B cell (primary cell): ENCODE results near the gene JAK2. TPM values are rescaled to one million over a fixed set of nuclear protein-coding genes. Genes with fewer than 3 reads are reported as not detected.

ENCODE experiments used
- ATAC-seq: fragments of 200-7000 bp; cut with Tn5 transposase; one replicate; pipeline ENCODE4 v1.10.0; 2021; ENCODE audit warnings: low read depth, mild to moderate bottlenecking, moderate number of reproducible peaks, moderate library complexity
- CTCF ChIA-PET: fragments of 350-600 bp; sonication (Branson Sonifier 250); formaldehyde crosslinking; loops from one replicate; lab custom pipeline; 2021; ENCODE audit warnings: antibody characterized with exemption, inconsistent platforms; lab: Charles Lee
- POLR2A ChIA-PET: fragments of 350-600 bp; sonication (Branson Sonifier 250); formaldehyde crosslinking; loops from one replicate; lab custom pipeline; 2021; ENCODE audit warnings: antibody characterized with exemption; lab: Charles Lee
- DNase-seq: peaks from one replicate; pipeline ENCODE4 v3.0.0; 2013
- H2AFZ ChIP-seq: 2 replicates; pipeline ENCODE4 v1.6.1; 2012; ENCODE audit warnings: mild to moderate bottlenecking, low read depth, low read length; ENCODE audit not compliant: insufficient read depth, poor library complexity, severe bottlenecking
- H3K27ac ChIP-seq, 2 donors: 1 replicate in 1 of 2; 2 replicates in 1 of 2; pipeline ENCODE4 v1.5.1; 2012 to 2013; ENCODE audit warnings: low read length in 2 of 2, mild to moderate bottlenecking in 2 of 2, moderate library complexity in 1 of 2
- H3K27me3 ChIP-seq, 4 experiments: fragments of 200-600 bp in 1 of 4; sonication (generic) in 1 of 4; replicated peaks in 1 of 4; 1 replicate in 2 of 4; 2 replicates in 2 of 4; pipeline versions ENCODE4 v1.6.1 to v1.7.0; 2013 to 2016; ENCODE audit warnings: low read length in 3 of 4, mild to moderate bottlenecking in 2 of 4, mixed read lengths in 1 of 4, moderate library complexity in 1 of 4; ENCODE audit not compliant: insufficient read depth in 4 of 4, control insufficient read depth in 3 of 4; ENCODE audit errors: control extremely low read depth in 1 of 4
- H3K36me3 ChIP-seq, 2 experiments: replicated peaks in 1 of 2; 1 replicate in 1 of 2; 2 replicates in 1 of 2; pipeline versions ENCODE4 v1.6.1 to v1.7.1; 2013; ENCODE audit warnings: low read length in 1 of 2; ENCODE audit not compliant: insufficient read depth in 2 of 2, control insufficient read depth in 1 of 2; ENCODE audit errors: control extremely low read depth in 1 of 2, extremely low read depth in 1 of 2
- H3K4me1 ChIP-seq, 2 donors: fragments of 200-600 bp in 1 of 2; sonication (generic) in 1 of 2; 1 replicate in 1 of 2; 2 replicates in 1 of 2; pipeline versions ENCODE4 v1.5.1 to v1.6.1; 2013 to 2017; ENCODE audit warnings: low read length in 2 of 2; ENCODE audit not compliant: control insufficient read depth in 2 of 2, insufficient read depth in 2 of 2
- H3K4me2 ChIP-seq: replicated peaks from 2 replicates; pipeline ENCODE3; 2012; ENCODE audit warnings: mild to moderate bottlenecking, low read depth, low read length; ENCODE audit not compliant: poor library complexity, severe bottlenecking
- H3K4me3 ChIP-seq, 5 experiments: fragments of 200-600 bp in 1 of 5; sonication (generic) in 1 of 5; 1 replicate in 3 of 5; 2 replicates in 2 of 5; pipeline versions ENCODE4 v1.5.1 to v1.7.0; 2011 to 2016; ENCODE audit warnings: low read length in 4 of 5, mild to moderate bottlenecking in 4 of 5, low read depth in 2 of 5, control low read depth in 1 of 5, moderate library complexity in 1 of 5; ENCODE audit not compliant: insufficient read depth in 1 of 5; ENCODE audit errors: control extremely low read depth in 1 of 5, extremely low read depth in 1 of 5
- H3K79me2 ChIP-seq: fragments of 200-600 bp; sonication (generic); one replicate; pipeline ENCODE4 v1.6.0; 2016; ENCODE audit warnings: low read length; ENCODE audit not compliant: control insufficient read depth, insufficient read depth
- H3K9ac ChIP-seq: fragments of 200-600 bp; sonication (generic); 2 replicates; pipeline ENCODE4 v1.6.1; 2017; ENCODE audit warnings: mild to moderate bottlenecking, low read length, moderate library complexity
- H3K9me3 ChIP-seq, 3 donors: one replicate each; pipeline versions ENCODE4 v1.6.1 to v1.7.1; 2013; ENCODE audit warnings: low read length in 2 of 3; ENCODE audit not compliant: control insufficient read depth in 2 of 3, insufficient read depth in 1 of 3; ENCODE audit errors: control extremely low read depth in 1 of 3
- H4K20me1 ChIP-seq: 2 replicates; pipeline ENCODE4 v1.6.0; 2012; ENCODE audit warnings: mild to moderate bottlenecking, low read length; ENCODE audit not compliant: insufficient read depth, control insufficient read depth, poor library complexity, severe bottlenecking
- H3K27ac Mint-ChIP-seq: one replicate; pipeline ENCODE4 v1.8.0; 2021; ENCODE audit warnings: mixed read lengths
- H3K27me3 Mint-ChIP-seq: one replicate; pipeline ENCODE4 v1.8.0; 2021; ENCODE audit warnings: mixed read lengths
- H3K4me1 Mint-ChIP-seq: one replicate; pipeline ENCODE4 v1.8.0; 2021; ENCODE audit warnings: mixed read lengths
- H3K4me3 Mint-ChIP-seq: one replicate; pipeline ENCODE4 v1.8.0; 2021; ENCODE audit warnings: mixed read lengths
- H3K9me3 Mint-ChIP-seq: one replicate; pipeline ENCODE4 v1.8.0; 2022; ENCODE audit warnings: mixed read lengths; ENCODE audit not compliant: insufficient read depth
- EZH2 ChIP-seq: IDR thresholded peaks from 2 replicates; pipeline ENCODE4 v1.6.1; 2012; ENCODE audit warnings: borderline replicate concordance, low read depth, mild to moderate bottlenecking, moderate library complexity, low read length; ENCODE audit not compliant: insufficient read depth, poor library complexity, severe bottlenecking
- WGBS: methylation state at CpG from one replicate; pipeline ENCODE4 v1.1.5; 2013; ENCODE audit warnings: missing lambda C conversion rate; ENCODE audit not compliant: insufficient coverage; 5-methylcytosine and 5-hydroxymethylcytosine counted together
- intact Hi-C: fragments of 100-400 bp; cut with micrococcal nuclease; formaldehyde crosslinking; loops from one replicate; pipeline ENCODE4 v1.10.0; 2022
- polyA plus RNA-seq: library from polyadenylated mRNA; depleted of rRNA; stranded (reverse); fragments of >200 nt; gene quantifications from 2 replicates; pipeline ENCODE4 v1.2.3, GENCODE V29; 2012
- total RNA-seq, 2 donors: library from RNA; stranded (reverse); fragments of 120-200 nt in 1 of 2; gene quantifications; 1 replicate in 1 of 2; 2 replicates in 1 of 2; pipeline versions ENCODE4 v1.2.3 to v1.2.4, GENCODE V29; 2013 to 2022
- TF ChIP-seq, protein P1 (sequence below): fragments of 200-600 bp; IDR thresholded peaks from one replicate; pipeline ENCODE4 v1.8.0; 2022; ENCODE audit warnings: antibody characterized with exemption, mild to moderate bottlenecking

JAK2 gene
- total and polyA plus RNA-seq, 2 donors (not counting 1 experiment from before 2014, with no cell fraction given): 8.0 to 24.6 TPM

DNA sequence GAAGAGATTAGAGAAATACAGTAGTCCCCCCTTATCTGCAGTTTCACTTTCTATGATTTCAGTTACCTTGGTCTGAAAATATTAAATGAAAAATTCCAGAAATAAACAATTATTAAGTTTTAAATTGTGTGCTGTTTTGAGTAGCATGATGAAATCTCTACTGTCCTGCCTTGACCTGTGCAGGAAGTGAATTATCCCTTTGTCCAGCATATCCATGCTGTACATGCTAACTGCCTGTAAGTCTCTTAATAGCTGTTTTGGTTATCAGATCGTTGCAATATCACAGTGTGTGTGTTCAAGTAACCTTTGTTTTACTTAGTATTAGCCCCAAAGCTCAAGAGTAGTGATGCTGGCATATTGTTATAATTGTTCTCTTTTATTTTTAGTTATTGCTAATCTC lies 11.2 kb upstream of the JAK2 start:
- WGBS: no CpG with 5 or more reads among the region's 1 CpG
- no peaks in the 10 kb centered on the region for H3K36me3 ChIP-seq
- DNase-seq: no peak
- POLR2A ChIA-PET: no interaction called here
- H4K20me1 ChIP-seq: no peaks in the 10 kb centered on the region
- Mint-ChIP-seq H3K27me3 (no peaks in the 10 kb centered on the region), H3K9me3 (no peaks in the 10 kb centered on the region), H3K27ac (no peak overlapping the region), H3K4me1 (peaks cover 5% of the 10 kb centered on the region), H3K4me3 (no peak overlapping the region)
- H3K27ac ChIP-seq: no peak overlapping the region
- no peaks in the 10 kb centered on the region for H3K9me3 ChIP-seq
- no peaks in the 10 kb centered on the region for H3K79me2 ChIP-seq
- no peak overlapping the region for H3K9ac ChIP-seq
- intact Hi-C loops: no loop called here
- no peaks in the 10 kb centered on the region for H3K27me3 ChIP-seq
- H3K4me1 ChIP-seq: peaks cover 20 to 21% of the 10 kb centered on the region in 2 donors
- no peak overlapping the region for H2AFZ ChIP-seq
- ATAC-seq: no peak
- no peak overlapping the region for H3K4me2 ChIP-seq
- TF ChIP-seq, protein P1, sequence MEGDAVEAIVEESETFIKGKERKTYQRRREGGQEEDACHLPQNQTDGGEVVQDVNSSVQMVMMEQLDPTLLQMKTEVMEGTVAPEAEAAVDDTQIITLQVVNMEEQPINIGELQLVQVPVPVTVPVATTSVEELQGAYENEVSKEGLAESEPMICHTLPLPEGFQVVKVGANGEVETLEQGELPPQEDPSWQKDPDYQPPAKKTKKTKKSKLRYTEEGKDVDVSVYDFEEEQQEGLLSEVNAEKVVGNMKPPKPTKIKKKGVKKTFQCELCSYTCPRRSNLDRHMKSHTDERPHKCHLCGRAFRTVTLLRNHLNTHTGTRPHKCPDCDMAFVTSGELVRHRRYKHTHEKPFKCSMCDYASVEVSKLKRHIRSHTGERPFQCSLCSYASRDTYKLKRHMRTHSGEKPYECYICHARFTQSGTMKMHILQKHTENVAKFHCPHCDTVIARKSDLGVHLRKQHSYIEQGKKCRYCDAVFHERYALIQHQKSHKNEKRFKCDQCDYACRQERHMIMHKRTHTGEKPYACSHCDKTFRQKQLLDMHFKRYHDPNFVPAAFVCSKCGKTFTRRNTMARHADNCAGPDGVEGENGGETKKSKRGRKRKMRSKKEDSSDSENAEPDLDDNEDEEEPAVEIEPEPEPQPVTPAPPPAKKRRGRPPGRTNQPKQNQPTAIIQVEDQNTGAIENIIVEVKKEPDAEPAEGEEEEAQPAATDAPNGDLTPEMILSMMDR: no peak
- H3K4me3 ChIP-seq: no peak overlapping the region
- CTCF ChIA-PET: interaction anchor here (0.6 to 0.8 kb wide), 2 partner anchors 9 to 16 kb away, joined by 3 read pairs; no protein-coding TSS in a partner anchor

DNA sequence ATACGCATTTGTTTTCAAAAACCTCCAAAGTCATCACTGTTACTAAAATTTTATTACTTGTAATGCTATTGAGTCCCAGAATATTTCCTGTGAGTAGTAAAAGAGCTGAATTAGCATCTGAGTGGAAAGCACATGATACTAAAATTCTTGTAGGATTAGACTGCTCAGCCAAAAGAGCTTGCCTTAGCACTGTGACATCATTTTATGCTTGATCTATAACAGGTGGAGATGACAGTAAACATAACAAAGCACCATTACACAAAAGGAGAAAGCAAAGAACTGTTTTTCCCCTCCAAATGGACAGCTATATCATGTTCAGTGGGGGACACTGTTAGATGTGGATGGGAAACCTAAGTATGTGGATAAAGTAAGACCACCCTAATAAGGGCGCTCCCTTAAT lies 5.8 kb upstream of the JAK2 start:
- Histone ChIP-seq H3K79me2 (no peaks in the 10 kb centered on the region), H3K27ac (no peak overlapping the region), H3K4me1 (peaks cover 11 to 13% of the 10 kb centered on the region in 2 donors), H3K27me3 (no peaks in the 10 kb centered on the region), H3K9me3 (no peaks in the 10 kb centered on the region), H3K9ac (no peak overlapping the region), H3K4me2 (no peak overlapping the region), H2AFZ (no peak overlapping the region), H4K20me1 (no peaks in the 10 kb centered on the region), H3K36me3 (no peaks in the 10 kb centered on the region), H3K4me3 (no peak overlapping the region)
- Mint-ChIP-seq H3K27ac (no peak overlapping the region), H3K4me1 (peaks cover 21% of the 10 kb centered on the region), H3K4me3 (no peak overlapping the region), H3K27me3 (no peaks in the 10 kb centered on the region), H3K9me3 (no peaks in the 10 kb centered on the region)
- no CpG with 5 or more reads among the region's 2 CpGs for WGBS
- CTCF ChIA-PET: interaction anchor here (1.2 to 1.5 kb wide), 2 partner anchors 9 to 14 kb away, joined by 3 to 8 read pairs; no protein-coding TSS in a partner anchor
- DNase-seq (no peak), ATAC-seq (no peak)
- intact Hi-C loops: no loop called here
- TF ChIP-seq EZH2: no peak
- POLR2A ChIA-PET: no interaction called here
